ENCODE data around the gene SSC5D.

The SSC5D gene

DNA sequence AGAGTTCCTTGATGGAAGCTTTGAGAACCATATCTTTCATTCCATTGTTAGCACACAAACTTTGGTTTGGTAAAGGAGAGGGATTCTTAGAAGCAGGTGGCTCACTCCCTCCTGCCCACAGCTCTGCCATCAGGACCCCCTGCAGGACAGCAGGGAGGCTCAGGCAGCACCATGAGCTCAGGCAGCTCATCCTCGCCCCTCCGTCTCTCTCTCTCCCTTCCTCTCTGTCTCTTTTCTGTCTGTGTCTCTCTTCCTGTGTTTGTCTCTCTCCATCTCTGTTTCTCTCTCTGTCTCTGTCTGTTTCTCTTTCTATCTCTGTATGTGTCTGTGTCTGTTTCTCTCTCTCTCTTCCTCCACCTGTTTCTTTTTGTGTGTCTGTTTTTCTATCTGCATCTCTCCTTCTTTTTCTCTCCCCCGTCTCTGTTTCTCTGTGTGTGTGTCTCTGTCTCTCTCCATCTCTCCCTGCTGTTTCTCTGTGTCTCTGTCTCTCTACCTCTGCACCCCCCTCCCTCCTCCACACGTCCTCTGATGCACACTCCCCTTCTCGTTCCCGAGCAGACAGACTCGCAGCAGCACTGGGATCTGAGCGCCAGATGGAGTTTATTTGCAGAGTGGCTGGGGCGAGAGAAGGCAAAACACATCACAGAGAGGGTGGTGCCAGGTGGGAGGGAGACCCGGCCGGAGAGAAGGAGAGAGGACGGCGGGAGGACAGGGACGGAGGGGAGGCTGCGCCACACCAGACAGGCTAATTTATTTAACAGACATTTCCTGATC, 40.0 kb downstream of the SSC5D start (continued):
- TF ChIP-seq, protein P1, sequence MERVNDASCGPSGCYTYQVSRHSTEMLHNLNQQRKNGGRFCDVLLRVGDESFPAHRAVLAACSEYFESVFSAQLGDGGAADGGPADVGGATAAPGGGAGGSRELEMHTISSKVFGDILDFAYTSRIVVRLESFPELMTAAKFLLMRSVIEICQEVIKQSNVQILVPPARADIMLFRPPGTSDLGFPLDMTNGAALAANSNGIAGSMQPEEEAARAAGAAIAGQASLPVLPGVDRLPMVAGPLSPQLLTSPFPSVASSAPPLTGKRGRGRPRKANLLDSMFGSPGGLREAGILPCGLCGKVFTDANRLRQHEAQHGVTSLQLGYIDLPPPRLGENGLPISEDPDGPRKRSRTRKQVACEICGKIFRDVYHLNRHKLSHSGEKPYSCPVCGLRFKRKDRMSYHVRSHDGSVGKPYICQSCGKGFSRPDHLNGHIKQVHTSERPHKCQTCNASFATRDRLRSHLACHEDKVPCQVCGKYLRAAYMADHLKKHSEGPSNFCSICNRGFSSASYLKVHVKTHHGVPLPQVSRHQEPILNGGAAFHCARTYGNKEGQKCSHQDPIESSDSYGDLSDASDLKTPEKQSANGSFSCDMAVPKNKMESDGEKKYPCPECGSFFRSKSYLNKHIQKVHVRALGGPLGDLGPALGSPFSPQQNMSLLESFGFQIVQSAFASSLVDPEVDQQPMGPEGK (tag by site-specific recombination; IDR thresholded peaks at IDR 0.05): no peak
- TF ChIP-seq, protein P2, sequence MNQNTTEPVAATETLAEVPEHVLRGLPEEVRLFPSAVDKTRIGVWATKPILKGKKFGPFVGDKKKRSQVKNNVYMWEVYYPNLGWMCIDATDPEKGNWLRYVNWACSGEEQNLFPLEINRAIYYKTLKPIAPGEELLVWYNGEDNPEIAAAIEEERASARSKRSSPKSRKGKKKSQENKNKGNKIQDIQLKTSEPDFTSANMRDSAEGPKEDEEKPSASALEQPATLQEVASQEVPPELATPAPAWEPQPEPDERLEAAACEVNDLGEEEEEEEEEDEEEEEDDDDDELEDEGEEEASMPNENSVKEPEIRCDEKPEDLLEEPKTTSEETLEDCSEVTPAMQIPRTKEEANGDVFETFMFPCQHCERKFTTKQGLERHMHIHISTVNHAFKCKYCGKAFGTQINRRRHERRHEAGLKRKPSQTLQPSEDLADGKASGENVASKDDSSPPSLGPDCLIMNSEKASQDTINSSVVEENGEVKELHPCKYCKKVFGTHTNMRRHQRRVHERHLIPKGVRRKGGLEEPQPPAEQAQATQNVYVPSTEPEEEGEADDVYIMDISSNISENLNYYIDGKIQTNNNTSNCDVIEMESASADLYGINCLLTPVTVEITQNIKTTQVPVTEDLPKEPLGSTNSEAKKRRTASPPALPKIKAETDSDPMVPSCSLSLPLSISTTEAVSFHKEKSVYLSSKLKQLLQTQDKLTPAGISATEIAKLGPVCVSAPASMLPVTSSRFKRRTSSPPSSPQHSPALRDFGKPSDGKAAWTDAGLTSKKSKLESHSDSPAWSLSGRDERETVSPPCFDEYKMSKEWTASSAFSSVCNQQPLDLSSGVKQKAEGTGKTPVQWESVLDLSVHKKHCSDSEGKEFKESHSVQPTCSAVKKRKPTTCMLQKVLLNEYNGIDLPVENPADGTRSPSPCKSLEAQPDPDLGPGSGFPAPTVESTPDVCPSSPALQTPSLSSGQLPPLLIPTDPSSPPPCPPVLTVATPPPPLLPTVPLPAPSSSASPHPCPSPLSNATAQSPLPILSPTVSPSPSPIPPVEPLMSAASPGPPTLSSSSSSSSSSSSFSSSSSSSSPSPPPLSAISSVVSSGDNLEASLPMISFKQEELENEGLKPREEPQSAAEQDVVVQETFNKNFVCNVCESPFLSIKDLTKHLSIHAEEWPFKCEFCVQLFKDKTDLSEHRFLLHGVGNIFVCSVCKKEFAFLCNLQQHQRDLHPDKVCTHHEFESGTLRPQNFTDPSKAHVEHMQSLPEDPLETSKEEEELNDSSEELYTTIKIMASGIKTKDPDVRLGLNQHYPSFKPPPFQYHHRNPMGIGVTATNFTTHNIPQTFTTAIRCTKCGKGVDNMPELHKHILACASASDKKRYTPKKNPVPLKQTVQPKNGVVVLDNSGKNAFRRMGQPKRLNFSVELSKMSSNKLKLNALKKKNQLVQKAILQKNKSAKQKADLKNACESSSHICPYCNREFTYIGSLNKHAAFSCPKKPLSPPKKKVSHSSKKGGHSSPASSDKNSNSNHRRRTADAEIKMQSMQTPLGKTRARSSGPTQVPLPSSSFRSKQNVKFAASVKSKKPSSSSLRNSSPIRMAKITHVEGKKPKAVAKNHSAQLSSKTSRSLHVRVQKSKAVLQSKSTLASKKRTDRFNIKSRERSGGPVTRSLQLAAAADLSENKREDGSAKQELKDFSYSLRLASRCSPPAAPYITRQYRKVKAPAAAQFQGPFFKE (tag by site-specific recombination; IDR thresholded peaks at IDR 0.05; ENCODE audit: borderline replicate concordance): no peak
- TF ChIP-seq ZFP37 (tag by site-specific recombination; IDR thresholded peaks at IDR 0.05): no peak
- TF ChIP-seq SALL2 (tag by site-specific recombination; IDR thresholded peaks at IDR 0.05; ENCODE audit: borderline replicate concordance): peak; percentile 64; the same call in 1 of the 2 replicates
- TF ChIP-seq, protein P3, sequence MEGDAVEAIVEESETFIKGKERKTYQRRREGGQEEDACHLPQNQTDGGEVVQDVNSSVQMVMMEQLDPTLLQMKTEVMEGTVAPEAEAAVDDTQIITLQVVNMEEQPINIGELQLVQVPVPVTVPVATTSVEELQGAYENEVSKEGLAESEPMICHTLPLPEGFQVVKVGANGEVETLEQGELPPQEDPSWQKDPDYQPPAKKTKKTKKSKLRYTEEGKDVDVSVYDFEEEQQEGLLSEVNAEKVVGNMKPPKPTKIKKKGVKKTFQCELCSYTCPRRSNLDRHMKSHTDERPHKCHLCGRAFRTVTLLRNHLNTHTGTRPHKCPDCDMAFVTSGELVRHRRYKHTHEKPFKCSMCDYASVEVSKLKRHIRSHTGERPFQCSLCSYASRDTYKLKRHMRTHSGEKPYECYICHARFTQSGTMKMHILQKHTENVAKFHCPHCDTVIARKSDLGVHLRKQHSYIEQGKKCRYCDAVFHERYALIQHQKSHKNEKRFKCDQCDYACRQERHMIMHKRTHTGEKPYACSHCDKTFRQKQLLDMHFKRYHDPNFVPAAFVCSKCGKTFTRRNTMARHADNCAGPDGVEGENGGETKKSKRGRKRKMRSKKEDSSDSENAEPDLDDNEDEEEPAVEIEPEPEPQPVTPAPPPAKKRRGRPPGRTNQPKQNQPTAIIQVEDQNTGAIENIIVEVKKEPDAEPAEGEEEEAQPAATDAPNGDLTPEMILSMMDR (tag by site-specific recombination; IDR thresholded peaks at IDR 0.05): 0 out of 2 replicates have a peak, but pooled peaks have one; percentile 6
- TF ChIP-seq ZBTB20 (tag by site-specific recombination; IDR thresholded peaks at IDR 0.05): no peak; the same call in 1 of the 2 replicates
- no peak for TF ChIP-seq ZNF658 (tag by site-specific recombination; IDR thresholded peaks at IDR 0.05)
- TF ChIP-seq, protein P4, sequence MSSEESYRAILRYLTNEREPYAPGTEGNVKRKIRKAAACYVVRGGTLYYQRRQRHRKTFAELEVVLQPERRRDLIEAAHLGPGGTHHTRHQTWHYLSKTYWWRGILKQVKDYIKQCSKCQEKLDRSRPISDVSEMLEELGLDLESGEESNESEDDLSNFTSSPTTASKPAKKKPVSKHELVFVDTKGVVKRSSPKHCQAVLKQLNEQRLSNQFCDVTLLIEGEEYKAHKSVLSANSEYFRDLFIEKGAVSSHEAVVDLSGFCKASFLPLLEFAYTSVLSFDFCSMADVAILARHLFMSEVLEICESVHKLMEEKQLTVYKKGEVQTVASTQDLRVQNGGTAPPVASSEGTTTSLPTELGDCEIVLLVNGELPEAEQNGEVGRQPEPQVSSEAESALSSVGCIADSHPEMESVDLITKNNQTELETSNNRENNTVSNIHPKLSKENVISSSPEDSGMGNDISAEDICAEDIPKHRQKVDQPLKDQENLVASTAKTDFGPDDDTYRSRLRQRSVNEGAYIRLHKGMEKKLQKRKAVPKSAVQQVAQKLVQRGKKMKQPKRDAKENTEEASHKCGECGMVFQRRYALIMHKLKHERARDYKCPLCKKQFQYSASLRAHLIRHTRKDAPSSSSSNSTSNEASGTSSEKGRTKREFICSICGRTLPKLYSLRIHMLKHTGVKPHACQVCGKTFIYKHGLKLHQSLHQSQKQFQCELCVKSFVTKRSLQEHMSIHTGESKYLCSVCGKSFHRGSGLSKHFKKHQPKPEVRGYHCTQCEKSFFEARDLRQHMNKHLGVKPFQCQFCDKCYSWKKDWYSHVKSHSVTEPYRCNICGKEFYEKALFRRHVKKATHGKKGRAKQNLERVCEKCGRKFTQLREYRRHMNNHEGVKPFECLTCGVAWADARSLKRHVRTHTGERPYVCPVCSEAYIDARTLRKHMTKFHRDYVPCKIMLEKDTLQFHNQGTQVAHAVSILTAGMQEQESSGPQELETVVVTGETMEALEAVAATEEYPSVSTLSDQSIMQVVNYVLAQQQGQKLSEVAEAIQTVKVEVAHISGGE (tag by site-specific recombination; conservative IDR thresholded peaks at IDR 0.05; ENCODE audit: low read depth): no peak
- no peak for TF ChIP-seq ZNF114 (tag by site-specific recombination; IDR thresholded peaks at IDR 0.05)
- TF ChIP-seq, protein P5, sequence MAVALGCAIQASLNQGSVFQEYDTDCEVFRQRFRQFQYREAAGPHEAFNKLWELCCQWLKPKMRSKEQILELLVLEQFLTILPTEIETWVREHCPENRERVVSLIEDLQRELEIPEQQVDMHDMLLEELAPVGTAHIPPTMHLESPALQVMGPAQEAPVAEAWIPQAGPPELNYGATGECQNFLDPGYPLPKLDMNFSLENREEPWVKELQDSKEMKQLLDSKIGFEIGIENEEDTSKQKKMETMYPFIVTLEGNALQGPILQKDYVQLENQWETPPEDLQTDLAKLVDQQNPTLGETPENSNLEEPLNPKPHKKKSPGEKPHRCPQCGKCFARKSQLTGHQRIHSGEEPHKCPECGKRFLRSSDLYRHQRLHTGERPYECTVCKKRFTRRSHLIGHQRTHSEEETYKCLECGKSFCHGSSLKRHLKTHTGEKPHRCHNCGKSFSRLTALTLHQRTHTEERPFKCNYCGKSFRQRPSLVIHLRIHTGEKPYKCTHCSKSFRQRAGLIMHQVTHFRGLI (tag by site-specific recombination; IDR thresholded peaks at IDR 0.05): no peak
- no peak for TF ChIP-seq SCRT2 (tag by site-specific recombination; IDR thresholded peaks at IDR 0.05)
- TF ChIP-seq, protein P6, sequence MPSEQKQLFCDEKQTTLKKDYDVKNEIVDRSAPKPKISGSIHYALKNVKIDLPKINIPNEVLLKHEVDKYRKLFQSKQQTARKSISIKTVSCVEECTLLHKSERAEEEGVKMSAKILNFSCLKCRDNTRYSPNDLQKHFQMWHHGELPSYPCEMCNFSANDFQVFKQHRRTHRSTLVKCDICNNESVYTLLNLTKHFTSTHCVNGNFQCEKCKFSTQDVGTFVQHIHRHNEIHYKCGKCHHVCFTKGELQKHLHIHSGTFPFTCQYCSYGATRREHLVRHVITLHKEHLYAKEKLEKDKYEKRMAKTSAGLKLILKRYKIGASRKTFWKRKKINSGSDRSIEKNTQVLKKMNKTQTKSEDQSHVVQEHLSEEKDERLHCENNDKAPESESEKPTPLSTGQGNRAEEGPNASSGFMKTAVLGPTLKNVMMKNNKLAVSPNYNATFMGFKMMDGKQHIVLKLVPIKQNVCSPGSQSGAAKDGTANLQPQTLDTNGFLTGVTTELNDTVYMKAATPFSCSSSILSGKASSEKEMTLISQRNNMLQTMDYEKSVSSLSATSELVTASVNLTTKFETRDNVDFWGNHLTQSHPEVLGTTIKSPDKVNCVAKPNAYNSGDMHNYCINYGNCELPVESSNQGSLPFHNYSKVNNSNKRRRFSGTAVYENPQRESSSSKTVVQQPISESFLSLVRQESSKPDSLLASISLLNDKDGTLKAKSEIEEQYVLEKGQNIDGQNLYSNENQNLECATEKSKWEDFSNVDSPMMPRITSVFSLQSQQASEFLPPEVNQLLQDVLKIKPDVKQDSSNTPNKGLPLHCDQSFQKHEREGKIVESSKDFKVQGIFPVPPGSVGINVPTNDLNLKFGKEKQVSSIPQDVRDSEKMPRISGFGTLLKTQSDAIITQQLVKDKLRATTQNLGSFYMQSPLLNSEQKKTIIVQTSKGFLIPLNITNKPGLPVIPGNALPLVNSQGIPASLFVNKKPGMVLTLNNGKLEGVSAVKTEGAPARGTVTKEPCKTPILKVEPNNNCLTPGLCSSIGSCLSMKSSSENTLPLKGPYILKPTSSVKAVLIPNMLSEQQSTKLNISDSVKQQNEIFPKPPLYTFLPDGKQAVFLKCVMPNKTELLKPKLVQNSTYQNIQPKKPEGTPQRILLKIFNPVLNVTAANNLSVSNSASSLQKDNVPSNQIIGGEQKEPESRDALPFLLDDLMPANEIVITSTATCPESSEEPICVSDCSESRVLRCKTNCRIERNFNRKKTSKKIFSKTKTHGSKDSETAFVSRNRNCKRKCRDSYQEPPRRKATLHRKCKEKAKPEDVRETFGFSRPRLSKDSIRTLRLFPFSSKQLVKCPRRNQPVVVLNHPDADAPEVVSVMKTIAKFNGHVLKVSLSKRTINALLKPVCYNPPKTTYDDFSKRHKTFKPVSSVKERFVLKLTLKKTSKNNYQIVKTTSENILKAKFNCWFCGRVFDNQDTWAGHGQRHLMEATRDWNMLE (tag by site-specific recombination; conservative IDR thresholded peaks at IDR 0.05; ENCODE audit: low read depth): no peak
- TF ChIP-seq ZNF341 (tag by site-specific recombination; IDR thresholded peaks at IDR 0.05; ENCODE audit: low read depth): peak; percentile 32; the same call in 1 of the 2 replicates
- TF ChIP-seq ZNF223 (tag by site-specific recombination; IDR thresholded peaks at IDR 0.05): no peak
- TF ChIP-seq ZNF155 (tag by site-specific recombination; IDR thresholded peaks at IDR 0.05): no peak
- no peak for TF ChIP-seq ZNF585B (tag by site-specific recombination; IDR thresholded peaks at IDR 0.05)
